ENCODE data around the gene MYH9. TPM values are rescaled to one million over a fixed set of nuclear protein-coding genes. Genes with fewer than 3 reads are reported as not detected.

MYH9 gene
- total RNA-seq, 2 donors from 2014 or later, result 125 to 229 TPM

GRCh38 chr22:36308880-36309279, 78.9 kb downstream of the MYH9 start:
- no peak overlapping the region for H3K4me3 ChIP-seq
- H3K27me3 ChIP-seq, result no peaks in the 10 kb centered on the region
- no peaks in the 10 kb centered on the region for H3K4me1 ChIP-seq
- no peak overlapping the region for H3K27ac ChIP-seq
- H3K9me3 ChIP-seq, result no peaks in the 10 kb centered on the region
- TF ChIP-seq, protein P1, sequence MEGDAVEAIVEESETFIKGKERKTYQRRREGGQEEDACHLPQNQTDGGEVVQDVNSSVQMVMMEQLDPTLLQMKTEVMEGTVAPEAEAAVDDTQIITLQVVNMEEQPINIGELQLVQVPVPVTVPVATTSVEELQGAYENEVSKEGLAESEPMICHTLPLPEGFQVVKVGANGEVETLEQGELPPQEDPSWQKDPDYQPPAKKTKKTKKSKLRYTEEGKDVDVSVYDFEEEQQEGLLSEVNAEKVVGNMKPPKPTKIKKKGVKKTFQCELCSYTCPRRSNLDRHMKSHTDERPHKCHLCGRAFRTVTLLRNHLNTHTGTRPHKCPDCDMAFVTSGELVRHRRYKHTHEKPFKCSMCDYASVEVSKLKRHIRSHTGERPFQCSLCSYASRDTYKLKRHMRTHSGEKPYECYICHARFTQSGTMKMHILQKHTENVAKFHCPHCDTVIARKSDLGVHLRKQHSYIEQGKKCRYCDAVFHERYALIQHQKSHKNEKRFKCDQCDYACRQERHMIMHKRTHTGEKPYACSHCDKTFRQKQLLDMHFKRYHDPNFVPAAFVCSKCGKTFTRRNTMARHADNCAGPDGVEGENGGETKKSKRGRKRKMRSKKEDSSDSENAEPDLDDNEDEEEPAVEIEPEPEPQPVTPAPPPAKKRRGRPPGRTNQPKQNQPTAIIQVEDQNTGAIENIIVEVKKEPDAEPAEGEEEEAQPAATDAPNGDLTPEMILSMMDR (IDR thresholded peaks at IDR 0.05), result no peak
- no peak for DNase-seq (ENCODE audit: low spot score)
- peaks cover 100% of the 10 kb centered on the region for H3K36me3 ChIP-seq

DNA sequence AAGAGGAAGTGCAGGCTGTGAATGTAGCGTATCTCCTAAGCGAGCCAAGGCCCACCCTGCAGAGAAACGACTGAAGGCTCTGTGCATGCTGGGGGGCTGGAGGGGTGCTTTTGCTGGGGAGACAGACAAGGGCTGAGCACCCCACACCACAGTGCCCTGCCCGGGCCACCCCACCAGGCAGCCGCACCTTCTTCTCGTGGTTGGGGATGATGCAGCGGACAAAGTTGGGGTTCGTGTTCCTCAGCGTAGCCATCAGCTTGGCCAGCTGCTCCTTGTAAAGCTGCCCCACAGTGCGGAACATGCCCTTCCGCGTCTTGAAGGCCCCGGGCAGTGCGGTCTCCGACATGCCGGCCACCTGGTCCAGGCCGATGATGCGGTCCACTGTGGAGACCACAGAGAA, 81.5 kb downstream of the MYH9 start:
- Histone ChIP-seq H3K9me3 (no peaks in the 10 kb centered on the region), H3K27me3 (no peaks in the 10 kb centered on the region), H3K36me3 (peaks cover 100% of the 10 kb centered on the region), H3K27ac (no peak overlapping the region), H3K4me1 (no peaks in the 10 kb centered on the region), H3K4me3 (no peak overlapping the region)
- no peak for DNase-seq (ENCODE audit: low spot score)
- TF ChIP-seq, protein P1 (IDR thresholded peaks at IDR 0.05), result no peak

GRCh38 chr22:36305813-36306212, 82.0 kb downstream of the MYH9 start:
- Histone ChIP-seq H3K9me3 (no peaks in the 10 kb centered on the region), H3K4me1 (no peaks in the 10 kb centered on the region), H3K4me3 (no peak overlapping the region), H3K36me3 (peaks cover 100% of the 10 kb centered on the region), H3K27ac (no peak overlapping the region), H3K27me3 (no peaks in the 10 kb centered on the region)
- TF ChIP-seq, protein P1 (IDR thresholded peaks at IDR 0.05), result no peak
- DNase-seq (ENCODE audit: low spot score), result no peak

- Histone ChIP-seq H3K36me3 (peaks cover 100% of the 10 kb centered on the region), H3K9me3 (no peaks in the 10 kb centered on the region), H3K4me1 (no peaks in the 10 kb centered on the region), H3K27me3 (no peaks in the 10 kb centered on the region), H3K4me3 (no peak overlapping the region), H3K27ac (peak overlapping the region in 1 of 2 donors; percentile 9)
- TF ChIP-seq, protein P1 (IDR thresholded peaks at IDR 0.05), result no peak
- DNase-seq (ENCODE audit: low spot score), result no peak
Observed at GRCh38 chr22:36304429-36304828, 83.3 kb downstream of the MYH9 start.

DNA sequence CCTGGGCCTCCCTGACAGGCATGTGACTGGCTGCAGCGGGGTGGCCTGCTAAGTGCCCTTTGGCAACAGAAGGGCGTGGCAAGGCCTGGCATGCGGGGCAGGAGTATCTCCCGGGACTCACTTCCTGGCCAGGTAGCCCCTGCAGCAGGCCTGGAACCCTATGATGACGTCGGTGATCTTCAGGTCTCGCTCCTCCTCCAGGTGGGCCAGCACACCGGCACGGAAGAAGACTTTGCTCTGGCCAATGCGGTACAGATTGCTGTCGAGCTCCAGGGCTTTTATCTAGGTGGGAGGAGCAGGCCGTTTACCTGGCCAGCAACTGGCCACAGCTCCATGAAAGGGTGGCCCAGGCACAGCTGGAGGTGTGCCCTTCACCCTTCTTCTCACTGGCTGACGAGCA, 83.9 kb downstream of the MYH9 start:
- Histone ChIP-seq H3K27ac (no peak overlapping the region), H3K4me1 (no peaks in the 10 kb centered on the region), H3K4me3 (no peak overlapping the region), H3K27me3 (no peaks in the 10 kb centered on the region), H3K9me3 (no peaks in the 10 kb centered on the region), H3K36me3 (peaks cover 100% of the 10 kb centered on the region)
- DNase-seq (ENCODE audit: low spot score), result no peak
- TF ChIP-seq, protein P1 (IDR thresholded peaks at IDR 0.05), result no peak

DNA sequence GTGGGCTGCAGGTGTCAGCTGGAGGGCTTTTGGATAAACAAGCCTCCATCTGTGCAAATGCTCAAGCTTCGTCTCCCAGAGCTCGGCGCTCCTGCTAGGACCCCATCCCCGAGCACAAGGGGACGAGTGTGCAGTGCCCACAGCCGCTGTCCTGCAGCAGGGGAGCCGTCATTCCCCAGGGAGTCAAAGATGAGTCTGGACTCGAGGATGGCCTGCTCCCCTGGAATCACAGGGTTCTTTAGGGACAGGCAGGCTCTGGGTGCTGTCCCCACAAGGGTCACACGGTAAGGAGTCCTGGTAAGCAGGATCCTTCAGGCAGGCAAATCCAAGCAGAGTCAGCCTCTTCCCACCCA, 84.7 kb downstream of the MYH9 start:
- TF ChIP-seq, protein P1 (IDR thresholded peaks at IDR 0.05), result no peak
- Histone ChIP-seq H3K4me1 (no peaks in the 10 kb centered on the region), H3K27me3 (no peaks in the 10 kb centered on the region), H3K9me3 (no peaks in the 10 kb centered on the region), H3K27ac (no peak overlapping the region), H3K36me3 (peaks cover 100% of the 10 kb centered on the region), H3K4me3 (no peak overlapping the region)
- no peak for DNase-seq (ENCODE audit: low spot score)

All from right atrium auricular region (tissue), 2 donors.